C1 segment of cervical spinal cord (tissue), 14 donors: ENCODE data around the gene HRH1.
"Not testable (repeated sequence)": the region's sequence is repeated elsewhere in the genome, so short reads cannot be mapped to it uniquely, and the experiment has no call there.

Experiments
- DNase-seq, 14 donors: peaks; one replicate each; lab custom pipeline; 2025; lab: John Stamatoyannopoulos, UW

The HRH1 gene, protein sequence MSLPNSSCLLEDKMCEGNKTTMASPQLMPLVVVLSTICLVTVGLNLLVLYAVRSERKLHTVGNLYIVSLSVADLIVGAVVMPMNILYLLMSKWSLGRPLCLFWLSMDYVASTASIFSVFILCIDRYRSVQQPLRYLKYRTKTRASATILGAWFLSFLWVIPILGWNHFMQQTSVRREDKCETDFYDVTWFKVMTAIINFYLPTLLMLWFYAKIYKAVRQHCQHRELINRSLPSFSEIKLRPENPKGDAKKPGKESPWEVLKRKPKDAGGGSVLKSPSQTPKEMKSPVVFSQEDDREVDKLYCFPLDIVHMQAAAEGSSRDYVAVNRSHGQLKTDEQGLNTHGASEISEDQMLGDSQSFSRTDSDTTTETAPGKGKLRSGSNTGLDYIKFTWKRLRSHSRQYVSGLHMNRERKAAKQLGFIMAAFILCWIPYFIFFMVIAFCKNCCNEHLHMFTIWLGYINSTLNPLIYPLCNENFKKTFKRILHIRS

DNA sequence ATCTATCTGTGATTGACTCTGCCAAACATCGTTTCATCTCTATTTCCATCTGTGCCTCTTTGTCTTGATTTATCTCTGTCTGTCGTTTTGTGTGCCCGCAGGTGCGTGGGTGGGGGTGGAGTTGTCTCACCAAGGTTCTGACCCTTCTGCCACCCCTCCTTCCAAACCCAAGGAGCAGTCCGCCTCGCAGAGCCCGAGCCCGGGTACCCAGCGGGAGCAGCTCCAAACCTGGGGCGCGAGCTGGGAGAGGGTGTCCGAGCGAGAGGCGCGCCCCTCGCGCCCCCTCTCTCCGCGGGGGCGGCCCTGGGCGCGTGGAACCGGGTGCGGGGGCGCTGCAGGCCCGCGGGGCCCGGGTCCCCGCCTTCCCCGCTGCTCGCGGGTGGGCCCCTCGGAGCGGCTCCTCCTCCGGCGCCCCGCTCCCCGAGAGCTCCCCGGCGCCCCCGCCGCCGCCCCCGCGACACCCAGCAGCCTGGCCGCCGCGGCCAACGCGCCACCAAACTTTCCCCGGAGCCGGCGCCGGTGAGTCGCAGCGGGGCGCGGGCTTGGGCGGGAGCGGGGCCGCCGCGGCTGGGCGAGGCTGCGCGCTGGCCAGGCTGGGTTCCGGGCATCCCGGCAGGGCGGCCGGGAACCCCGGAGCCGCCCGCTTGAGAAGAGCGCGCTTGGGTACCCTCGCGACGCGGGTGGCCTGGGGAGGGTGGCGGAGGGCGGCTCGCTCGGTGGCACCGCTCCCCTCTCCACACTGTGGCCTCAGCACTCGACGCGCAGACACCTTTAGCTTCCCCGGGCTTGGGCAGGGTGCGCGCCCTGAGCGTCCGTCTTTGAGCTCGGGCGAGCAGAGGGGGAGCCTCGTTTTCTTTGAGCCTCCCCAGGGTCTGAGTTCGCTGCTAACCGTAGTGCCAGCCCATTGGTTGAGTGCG is at the start of gene HRH1:
Gene HRH1, plus strand, starts transcription at position 458 of the 917 bp plus-strand sequence. CDS start 104,545 bp downstream, outside the sequence.
- peak in 1 of 14 donors; percentile 33 for DNase-seq

- DNase-seq: not testable (repeated sequence)
These were observed 41.0 kb upstream of the HRH1 start for GRCh38 chr3:11113316-11113715.

DNA sequence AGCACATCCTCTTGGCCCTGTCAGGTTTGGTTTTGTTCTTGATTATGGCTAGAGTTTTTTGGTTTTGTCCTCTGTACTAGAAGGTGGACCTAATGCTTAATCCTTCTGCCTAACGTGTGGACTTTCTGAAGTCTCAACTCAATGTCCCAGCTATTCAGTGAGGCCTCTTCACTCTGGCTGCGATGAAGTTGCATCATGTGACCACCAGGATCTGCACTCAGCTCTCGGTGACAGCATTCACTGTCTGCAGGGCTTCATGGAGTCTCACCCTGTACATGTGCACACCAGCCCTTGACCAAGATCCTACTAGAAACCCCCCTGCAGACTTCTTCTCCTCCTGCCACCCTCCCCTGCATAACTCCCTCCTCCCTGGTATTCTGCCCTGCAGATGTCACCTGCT is 38.7 kb upstream of the HRH1 start:
- DNase-seq: no peak

DNA sequence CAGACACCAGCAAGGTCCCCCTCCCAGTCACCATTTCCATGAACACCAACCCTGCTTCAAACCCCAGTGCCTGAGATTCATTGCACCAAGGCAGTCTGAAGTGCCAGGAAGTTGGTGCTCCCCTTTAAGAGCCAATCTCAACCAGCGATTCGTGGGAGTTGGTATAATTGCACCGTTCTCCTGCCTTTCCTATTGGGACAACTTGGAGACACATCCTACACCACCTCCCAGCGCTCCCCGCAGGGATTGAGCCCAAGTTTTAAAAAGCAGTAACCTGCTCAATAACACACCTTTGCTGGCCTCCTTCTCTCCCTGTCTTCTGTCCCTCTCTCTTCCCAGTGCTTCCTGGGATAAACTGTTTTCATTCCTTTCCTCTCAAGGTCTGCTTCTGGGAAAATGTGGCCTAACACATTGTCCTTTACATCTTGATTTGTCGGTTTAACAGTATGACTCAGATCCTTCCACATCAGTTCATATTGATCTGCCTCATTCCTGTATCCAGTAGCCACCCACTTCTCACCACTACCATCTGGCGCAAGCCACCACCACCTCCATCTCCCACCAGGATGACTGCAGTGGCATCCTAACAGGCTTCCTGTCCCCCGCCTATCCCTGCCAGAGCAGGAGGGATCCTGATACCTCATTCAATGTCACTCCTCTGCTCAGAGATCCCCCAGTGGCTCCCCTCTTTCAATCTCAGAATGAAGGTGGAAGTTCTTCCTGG is 37.8 kb upstream of the HRH1 start:
- DNase-seq: no peak

DNA sequence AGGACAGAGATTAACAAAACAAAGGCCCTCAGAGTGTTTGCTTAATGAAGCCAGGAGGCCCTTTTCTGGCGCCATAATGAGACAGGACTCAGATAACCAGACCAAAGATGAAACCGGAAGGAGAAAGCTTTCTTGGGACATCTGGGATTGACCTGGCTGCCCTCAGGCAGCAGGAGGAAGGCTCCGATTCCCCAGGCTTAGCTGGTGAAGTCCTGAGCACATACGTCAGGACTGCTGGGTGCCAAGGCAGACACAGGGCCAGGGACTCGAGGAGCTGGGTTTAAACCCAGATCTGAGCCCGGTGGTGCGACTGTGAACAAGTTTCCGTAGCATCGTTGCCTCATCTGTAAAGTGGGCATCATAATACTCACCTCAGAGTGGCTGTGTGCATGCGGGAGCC is 36.7 kb upstream of the HRH1 start:
- no peak for DNase-seq

- DNase-seq: no peak
These were observed 36.1 kb upstream of the HRH1 start for GRCh38 chr3:11118181-11118682.

GRCh38 chr3:11120091-11120805 is 34.0 kb upstream of the HRH1 start:
- peak in 1 of 14 donors; percentile 43 for DNase-seq

GRCh38 chr3:11126653-11127052 is 27.6 kb upstream of the HRH1 start:
- no peak for DNase-seq

DNA sequence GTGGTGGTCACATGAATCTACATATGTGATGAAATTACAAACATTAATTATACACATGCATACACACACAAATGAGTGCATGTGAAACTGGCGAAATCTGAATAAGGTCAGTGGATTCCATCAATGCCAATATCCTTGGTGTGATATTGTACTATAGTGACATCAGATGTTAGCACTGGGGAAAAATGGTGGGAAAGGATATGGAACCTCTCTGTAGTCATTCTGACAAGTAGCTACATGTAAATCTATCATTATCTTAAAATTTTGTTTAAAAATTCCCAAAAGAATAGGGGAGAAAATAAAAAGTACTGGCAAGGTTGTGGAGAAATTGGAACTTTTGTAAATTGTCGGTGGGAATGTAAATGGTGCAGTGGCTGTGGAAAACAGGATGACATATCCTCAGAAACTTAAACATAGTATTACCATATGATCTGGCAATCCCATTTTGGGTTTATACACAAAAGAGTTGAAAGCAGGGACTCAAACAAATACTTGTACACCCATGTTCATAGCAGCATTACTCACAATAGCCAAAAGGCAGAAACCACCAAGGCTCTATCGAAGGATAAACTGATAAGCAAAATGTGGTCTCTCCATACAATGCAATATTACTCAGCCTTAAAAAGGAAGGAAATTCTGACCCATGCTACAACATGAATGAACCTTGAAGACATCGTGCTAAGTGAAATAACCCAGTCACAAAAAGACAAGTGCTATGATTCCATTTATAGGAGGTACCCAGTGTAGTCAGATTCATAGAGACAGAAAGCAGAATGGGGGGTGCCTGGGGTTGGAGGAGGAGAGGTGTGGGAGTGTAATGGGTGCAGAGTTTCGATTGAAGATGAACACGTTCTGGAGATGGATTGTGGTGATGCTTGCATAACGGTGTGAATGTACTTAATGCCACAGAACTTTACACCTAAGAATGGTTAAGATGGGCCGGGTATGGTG is 25.3 kb upstream of the HRH1 start:
- DNase-seq: no peak

DNA sequence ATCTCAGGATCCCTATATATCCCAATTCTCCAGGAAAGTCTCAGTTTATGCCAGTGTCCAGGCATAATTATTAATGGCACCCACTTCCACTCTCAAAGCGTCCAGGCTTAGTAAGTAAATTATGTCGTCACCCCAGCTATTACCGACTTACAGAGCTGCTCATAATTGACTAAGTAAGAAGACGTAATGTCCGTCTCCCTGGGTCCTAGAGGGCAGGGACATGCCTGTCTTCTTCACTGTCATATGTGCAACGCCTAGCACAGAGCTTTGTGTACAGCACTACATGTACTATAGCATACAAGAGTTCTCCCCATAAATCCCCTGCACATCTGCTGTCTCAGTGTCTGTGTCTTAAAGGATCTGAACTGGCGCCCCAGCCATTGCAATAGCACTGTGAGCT is 23.9 kb upstream of the HRH1 start:
- no peak for DNase-seq

- DNase-seq: no peak
These were observed 22.9 kb upstream of the HRH1 start for GRCh38 chr3:11131371-11131770.

DNA sequence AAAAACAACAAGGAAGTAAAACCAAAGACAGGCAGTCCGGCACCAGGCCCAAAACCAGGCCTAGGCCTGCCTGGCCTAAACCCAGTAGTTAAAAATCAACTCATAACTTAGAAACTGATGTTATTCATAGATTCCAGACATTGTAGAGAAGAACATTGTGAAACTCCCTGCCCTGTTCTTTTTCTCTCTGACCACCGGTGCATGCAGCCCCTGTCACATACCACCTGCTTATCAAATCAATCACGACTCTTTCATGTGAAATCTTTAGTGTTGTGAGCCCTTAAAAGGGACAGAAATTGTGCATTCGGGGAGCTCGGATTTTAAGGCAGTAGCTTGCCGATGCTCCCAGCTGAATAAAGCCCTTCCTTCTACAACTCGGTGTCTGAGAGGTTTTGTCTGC is 22.4 kb upstream of the HRH1 start:
- DNase-seq: not testable (repeated sequence)

DNA sequence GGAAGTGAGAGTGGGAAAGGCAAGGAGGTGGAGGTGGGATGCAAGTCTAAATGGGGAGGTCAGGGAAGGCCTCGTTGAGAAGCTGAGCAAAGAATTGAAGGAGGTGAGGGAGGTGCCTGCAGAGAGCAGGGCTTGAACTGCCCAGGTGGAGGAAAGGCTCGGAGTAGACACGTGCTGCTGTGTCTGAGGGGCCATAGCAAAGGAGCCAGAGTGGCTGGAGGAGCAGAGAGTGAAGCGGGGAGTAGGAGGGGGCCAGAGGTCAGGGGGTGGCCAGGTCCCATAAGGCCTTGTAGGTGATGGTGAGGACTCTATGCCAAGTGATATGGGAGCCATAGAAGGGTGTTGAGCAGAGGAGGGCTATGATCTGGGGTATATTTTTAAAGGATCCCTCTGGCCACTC is 21.4 kb upstream of the HRH1 start:
- DNase-seq: no peak

- DNase-seq: no peak
These were observed 19.5 kb upstream of the HRH1 start for GRCh38 chr3:11134794-11135193.

DNA sequence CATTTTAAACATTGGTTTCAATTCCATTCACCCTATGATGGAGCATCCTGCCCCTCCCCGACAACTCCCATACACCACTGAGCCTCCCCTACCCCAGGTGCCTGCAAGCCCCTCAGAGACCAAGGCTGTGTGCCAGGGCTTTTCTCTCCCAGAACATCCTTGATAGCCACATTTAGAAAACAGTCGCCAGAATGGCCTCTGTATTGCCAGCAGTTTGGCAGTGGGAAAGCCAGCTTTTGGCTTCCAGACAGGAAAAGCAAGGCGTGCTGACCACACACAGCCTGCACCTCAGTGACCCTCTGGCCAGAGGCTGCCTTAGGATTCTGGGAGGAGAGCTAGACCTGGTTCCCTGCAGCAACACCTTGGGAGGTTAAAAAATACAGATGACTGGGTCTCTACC is 18.2 kb upstream of the HRH1 start:
- no peak for DNase-seq

- DNase-seq: peak in 3 of 14 donors; percentile 26 to 86 (median 35)
These were observed 17.3 kb upstream of the HRH1 start for GRCh38 chr3:11136830-11137626.

- DNase-seq: no peak
These were observed 16.7 kb upstream of the HRH1 start for GRCh38 chr3:11137627-11137959.

DNA sequence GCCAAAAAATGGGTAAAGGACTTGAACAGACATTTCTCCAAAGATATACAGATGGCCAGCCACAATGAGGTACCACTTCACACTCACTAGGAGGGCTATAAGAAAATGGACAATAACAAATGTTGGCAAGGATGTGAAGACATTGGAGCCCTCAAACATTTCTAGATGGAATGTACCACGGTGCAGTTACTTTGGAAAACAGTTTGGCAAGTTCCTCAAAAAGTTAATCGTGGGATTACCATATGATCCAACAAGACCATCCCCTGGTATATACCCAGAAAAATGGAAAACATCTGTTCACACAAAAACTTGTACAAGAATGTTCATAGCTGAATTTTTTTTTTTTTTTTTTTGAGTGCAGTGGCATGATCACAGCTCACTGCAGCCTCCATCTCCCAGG is 15.9 kb upstream of the HRH1 start:
- no peak for DNase-seq
